ENCODE data around the gene MAP3K19.
"Not testable (repeated sequence)": the region's sequence is repeated elsewhere in the genome, so short reads cannot be mapped to it uniquely, and the experiment has no call there.

The MAP3K19 gene

GRCh38 chr2:135047300-135047699, at the start of gene MAP3K19:
Gene MAP3K19 (minus strand): TSS chr2:135047447. CDS start chr2:135024647, 22,800 bp downstream.
- no peak for DNase-seq (ENCODE audit: low read depth)

DNA sequence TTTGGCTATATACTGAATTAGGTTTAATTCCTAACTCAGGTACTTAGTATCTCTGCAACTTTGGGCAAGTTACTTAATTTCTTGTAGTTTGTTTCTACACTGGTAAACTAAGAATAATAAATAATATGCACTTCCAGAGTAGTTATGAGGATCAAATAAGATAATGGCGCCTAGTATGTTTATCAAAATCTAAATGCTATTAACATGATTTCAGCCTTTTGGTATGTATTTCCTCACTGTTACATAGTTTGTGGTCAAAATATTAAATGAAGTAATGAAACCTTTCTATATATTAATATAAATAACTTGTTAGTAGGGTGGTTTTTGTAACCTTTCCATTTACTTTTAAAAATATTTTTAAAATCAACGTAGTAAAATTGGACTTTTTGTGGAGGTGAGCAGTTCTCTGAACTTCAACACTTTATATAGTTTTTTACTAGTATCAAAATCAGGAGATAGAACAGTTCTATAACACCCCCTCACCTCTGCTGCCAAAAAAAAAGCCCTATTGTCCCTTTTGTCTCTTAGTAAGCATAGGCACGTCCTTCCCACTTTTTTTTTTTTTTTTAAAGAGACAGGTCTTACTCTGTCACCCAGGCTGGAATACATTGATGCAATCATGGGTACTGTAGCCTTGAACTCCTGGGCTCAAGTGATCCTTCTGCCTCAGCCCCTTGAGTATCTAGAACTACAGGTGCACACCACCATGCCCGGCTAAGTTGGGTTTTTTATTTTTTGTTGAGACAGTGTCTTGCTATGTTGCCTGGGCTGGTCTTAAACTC, 49.6 kb upstream of the MAP3K19 start:
- DNase-seq (ENCODE audit: low read depth): no peak

DNA sequence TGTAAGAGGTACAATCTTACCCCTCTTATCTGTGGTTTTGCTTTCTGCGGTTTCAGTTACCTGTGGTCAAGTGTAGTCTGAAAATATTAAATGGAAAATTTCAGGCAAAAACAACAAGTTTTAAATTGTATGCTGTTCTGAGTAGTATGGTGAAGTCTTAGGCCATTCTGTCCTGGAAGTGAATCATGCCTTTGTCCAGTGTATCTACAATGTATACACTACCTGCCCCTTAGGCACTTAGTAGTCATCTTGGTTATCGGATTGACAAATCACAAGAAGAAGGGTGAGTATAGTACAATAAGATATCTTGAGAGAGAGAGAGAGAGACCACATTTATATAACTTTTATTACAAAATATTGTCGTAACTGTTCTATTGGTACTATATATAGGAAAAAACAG, 48.3 kb upstream of the MAP3K19 start:
- no peak for DNase-seq (ENCODE audit: low read depth)

GRCh38 chr2:135094508-135094907, 47.3 kb upstream of the MAP3K19 start:
- DNase-seq (ENCODE audit: low read depth): no peak

- no peak for DNase-seq (ENCODE audit: low read depth)
Observed at GRCh38 chr2:135093670-135094330, 46.6 kb upstream of the MAP3K19 start.

GRCh38 chr2:135093193-135093592, 45.9 kb upstream of the MAP3K19 start:
- DNase-seq (ENCODE audit: low read depth): no peak

- DNase-seq (ENCODE audit: low read depth): no peak
Observed at GRCh38 chr2:135091681-135092080, 44.4 kb upstream of the MAP3K19 start.

DNA sequence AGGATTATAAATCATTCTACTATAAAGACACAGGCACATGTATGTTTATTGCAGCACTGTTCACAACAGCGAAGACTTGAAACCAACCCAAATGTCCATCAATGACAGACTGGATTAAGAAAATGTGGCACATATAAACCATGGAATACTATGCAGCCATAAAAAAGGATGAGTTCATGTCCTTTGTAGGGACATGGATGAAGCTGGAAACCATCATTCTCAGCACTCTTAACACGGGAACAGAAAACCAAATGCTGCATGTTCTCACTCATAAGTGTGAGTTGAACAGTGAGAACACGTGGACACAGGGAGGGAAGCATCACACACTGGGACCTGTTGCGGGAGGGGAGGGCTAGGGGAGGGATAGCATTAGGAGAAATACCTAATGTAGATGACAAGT, 42.4 kb upstream of the MAP3K19 start:
- DNase-seq (ENCODE audit: low read depth): not testable (repeated sequence)

DNA sequence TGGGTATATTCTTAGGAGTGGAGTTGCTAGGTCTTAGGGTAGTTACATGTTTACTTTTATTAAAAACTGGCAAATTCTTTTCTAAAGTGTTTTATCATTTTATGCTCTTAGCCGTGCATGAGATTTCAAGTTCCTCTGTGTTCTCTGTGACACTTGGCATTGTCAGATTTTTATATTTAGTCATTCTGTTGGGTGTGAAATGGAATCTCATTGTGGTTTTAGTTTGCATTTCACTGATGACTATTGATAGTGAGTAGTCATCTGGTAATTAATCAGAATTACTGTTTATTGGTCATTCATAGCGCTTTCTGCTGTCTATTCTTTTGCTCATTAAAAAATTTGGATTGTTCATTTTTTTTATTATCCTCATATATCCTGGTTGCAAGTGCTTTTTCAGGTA, 39.0 kb upstream of the MAP3K19 start:
- DNase-seq (ENCODE audit: low read depth): no peak

DNA sequence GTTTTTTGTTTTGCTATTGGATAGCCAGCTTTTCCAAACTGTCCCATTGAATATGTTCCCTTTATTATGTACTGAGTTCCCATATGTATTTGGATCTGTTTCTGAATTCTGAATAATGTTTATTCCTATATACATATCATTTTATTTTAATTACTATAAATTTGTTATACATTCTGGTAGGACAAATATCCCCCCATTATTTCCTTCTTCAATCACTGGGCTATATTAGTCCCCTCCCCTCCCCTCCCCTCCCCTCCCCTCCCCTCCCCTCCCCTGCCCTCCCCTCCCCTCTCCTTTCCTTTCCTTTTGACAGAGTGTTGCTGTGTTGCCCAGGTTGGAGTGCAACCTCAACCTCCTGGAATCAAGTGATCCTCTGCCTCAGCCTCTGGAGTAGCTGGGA, 31.2 kb upstream of the MAP3K19 start:
- no peak for DNase-seq (ENCODE audit: low read depth)

DNA sequence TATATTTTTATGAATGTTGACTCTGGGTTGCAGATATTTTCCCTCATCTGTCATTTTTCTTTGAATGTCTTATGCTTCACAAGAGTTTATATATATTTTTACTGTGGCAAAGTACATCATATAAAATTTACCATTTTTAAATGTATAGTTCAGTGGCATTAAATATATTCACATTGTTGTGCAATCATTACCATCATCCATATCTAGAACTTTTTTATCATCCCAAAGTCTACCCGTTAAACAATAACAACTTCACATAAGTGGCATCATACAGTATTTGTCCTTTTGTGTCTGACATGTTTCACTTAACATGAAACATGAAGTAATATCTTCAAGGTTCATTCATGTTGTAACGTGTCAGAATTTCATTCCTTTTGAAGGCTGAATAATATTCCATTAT, 29.3 kb upstream of the MAP3K19 start:
- DNase-seq (ENCODE audit: low read depth): no peak

DNA sequence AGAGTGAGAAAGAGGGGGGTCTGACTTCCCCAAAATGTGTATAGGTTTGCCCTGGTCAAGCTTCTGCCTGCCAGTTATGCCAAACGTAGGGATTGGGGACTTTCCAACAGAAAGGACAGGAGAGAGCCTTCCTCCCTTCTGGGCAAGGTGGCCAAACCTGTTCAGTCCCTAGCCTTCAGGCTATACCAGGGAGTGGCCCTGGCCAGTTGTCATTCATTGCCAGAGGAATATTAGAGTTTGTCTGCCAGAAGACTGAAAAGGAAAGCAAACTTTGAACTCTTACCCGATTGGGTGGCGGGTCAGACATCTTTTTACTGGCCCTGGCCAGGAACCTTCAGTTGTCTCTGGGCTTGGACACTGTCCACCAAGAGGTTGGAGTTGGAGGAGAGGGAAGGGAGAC, 27.0 kb upstream of the MAP3K19 start:
- DNase-seq (ENCODE audit: low read depth): no peak

GRCh38 chr2:135072125-135072997, 25.1 kb upstream of the MAP3K19 start:
- DNase-seq (ENCODE audit: low read depth): no peak

GRCh38 chr2:135066710-135067109, 19.5 kb upstream of the MAP3K19 start:
- no peak for DNase-seq (ENCODE audit: low read depth)

DNA sequence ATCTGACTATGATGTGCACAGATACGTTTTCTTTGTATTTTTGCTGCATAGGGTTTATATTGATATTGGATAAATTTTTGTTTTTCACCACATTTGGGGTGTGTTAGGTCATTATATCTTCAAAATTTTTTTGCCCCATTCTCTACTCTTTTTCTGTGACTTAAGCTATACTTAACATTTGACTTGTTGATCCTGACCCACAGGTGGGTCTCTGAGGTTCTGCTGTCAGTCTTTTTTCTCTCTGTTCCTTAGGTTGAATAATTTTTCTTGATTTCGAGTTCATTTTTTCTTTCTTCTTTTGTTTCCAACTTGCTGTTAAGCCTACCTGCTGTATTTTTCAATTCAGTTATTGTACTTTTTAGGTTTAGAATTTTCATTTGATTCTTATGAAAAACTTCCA, 16.9 kb upstream of the MAP3K19 start:
- no peak for DNase-seq (ENCODE audit: low read depth)

DNA sequence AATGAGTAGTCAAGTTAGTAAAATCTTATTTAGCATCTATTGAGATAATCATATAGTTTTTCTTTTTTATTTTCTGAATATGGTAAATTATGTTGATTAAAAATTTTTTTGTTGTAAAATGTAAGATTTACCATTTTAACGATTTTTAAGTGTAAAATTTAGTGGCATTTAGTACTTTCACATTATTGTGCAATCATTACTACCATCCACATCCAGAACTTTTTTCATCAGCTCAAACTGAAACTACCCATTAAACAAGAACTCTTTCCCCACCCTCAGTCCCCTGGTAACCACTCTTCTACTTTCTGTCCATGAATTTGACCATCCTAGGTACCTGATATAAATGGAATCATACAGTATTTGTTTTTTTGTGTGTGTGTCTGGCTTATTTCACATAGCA, 16.0 kb upstream of the MAP3K19 start:
- DNase-seq (ENCODE audit: low read depth): no peak

DNA sequence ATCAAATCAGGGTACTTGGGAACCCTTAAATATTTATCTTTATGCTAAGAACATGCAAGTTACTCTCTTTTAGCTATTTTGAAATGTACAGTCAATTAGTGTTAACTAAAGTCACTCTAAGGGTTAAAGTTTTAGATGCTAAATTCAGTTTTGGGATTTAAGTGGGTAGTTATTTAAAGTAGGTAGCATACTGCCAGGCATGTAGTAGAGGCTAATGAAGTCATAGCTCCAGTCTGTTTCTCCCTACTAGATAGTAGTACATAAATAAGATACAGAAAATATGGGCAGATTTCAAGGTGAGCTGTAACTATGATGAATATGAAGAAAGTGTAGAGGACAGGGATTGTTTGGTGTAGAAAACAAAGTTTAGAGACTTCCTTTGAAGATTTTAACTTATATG, 12.3 kb upstream of the MAP3K19 start:
- DNase-seq (ENCODE audit: low read depth): no peak

DNA sequence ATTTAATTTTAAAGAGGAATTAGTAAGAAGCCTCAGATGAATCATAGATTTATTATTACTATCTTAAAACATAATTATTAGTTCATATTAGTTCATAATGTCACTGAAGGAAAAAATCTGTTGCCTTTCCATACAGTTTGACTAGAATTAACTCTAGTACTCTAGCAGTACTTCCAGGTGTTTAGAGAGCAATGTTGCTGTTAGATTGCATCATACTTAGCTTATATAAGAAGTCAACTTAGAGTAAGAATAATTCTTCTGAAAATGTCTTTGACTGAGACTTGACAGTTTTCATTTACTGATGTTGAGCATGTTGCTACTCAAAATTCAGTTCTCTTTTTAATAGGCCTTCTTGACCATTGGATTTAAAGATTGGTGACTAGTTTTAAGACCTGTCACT, 9.5 kb upstream of the MAP3K19 start:
- no peak for DNase-seq (ENCODE audit: low read depth)

- no peak for DNase-seq (ENCODE audit: low read depth)
Observed at GRCh38 chr2:135055182-135055786, 8.0 kb upstream of the MAP3K19 start.

DNA sequence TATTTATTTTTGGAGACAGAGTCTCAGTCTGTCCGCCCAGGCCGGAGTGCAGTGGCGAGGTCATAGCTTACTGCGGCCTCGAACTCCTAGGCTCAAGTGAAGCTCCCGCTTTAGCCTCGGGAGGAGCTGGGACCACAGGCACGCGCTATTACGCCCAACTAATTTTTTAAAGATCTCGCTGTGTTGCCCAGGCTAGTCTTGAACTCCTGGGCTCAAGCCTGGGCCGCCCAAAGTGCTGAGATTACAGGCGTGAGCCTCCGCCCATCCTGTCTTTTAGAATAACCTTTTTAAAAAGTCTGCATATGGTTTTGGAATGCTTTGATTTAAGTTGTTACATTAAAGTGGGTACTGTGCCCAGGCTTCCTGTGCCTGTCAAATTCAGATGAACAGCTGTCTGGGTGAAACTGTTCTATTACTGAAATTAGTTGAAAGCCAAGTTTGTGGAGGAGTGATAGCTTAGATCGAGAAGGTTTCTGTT, 5.8 kb upstream of the MAP3K19 start:
- DNase-seq (ENCODE audit: low read depth): no peak

GRCh38 chr2:135052042-135052876, 5.0 kb upstream of the MAP3K19 start, which contains the start of gene RAB3GAP1:
Gene RAB3GAP1 (plus strand): TSS chr2:135052292. CDS start chr2:135052308, 16 bp downstream.
- peak; percentile 59 for DNase-seq (ENCODE audit: low read depth)
